NCI-H1694 (cell line): ENCODE data around the gene MTHFD1L.
A peak's percentile ranks its signal among the peaks of the same experiment; 100 is the strongest.

Source experiments
- DNase-seq: peaks from one replicate; lab custom pipeline; 2025; lab: John Stamatoyannopoulos, UW

The MTHFD1L gene

DNA sequence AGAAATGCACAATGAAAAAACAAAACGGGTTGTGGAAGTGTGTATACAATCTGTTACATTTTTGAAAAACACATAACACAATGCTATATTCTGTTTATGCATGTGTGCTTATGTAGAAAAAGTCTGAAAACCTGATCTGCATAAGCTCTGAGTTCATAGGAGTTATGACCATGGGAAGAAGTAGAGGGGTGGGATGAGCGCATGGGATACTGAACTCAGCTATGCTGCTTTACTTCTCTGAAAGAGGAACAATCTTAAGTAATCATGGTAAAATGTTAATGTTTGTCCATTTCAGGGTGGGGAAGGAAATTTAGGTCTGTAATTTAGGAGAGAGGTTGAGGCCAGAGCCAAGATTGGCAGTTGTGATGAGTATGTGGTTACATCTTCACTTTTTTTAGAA is 126.8 kb downstream of the MTHFD1L start:
- DNase-seq, result no peak

DNA sequence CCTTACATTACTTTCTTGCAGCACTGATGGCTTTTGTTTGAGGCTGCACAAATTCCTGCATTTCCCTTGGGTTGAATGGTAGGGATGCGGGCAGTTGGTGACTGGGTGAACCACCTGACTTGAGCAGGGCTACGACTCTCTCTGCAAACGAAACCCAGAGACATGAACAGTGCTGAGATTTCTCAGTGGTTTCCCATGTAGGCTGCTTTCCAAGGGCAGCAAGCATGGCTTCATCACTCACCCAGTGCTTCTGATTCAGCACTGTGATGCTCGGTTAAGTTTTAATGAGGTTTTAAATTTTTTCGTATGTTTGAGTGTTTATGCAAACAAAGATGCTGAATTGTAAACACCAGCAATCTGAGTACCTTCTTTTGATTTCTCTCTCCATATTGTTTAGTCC is 127.2 kb downstream of the MTHFD1L start:
- DNase-seq, result no peak

DNA sequence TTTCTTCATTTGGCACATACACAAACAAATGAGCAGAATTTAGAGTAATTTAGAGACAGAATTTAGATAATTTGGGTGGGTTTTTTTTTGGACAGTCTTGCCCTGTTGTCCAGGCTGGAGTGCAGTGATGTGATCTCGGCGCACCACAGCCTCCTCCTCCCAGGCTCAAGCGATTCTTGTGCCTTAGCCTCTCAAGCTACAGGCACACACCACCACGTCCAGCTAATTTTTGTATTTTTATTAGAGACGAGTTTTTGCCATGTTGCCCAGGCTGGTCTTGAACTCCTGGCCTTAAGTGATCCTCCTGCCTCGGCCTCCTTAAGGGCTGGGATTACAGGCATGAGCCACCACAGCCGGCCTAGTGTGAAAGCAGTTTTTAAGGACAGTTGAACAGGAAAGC is 127.8 kb downstream of the MTHFD1L start:
- DNase-seq, result no peak

DNA sequence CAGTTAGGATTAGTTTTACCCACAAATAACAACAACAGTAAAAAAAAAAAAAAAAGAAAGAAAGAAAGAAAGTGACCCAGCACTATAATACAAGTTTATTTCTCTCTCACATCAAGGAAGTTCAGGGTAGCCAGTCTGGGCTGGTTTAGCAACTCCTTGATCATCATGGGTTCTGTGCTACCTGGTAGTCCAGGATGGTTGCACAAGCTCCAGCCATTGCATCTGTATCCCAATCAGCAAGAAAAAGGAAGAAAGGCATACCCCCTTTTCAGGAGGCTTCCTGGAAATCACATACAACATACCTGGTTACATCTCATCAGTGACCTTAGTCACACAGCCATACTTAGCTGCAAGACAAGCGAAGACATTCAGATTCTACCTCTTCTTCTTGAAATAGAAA is 128.5 kb downstream of the MTHFD1L start:
- DNase-seq, result no peak

DNA sequence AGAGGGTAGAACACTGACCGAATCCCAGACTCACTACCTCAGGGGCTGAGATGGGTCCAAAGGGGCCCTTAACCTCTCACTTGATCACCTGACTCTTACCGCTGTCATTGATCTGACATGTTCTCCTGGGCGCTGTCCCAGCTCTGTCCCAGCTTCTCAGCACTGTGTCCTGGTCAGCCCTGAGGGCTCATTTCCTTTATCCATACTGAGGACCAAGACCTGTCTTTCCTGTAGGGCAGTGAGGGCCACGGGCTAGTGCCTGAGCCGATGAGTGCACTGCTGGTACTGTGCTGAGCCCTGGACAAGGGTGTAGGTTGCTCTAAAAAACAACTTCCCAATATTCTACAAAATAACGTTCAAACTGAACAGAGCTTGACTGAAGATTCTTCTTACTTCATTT is 131.5 kb downstream of the MTHFD1L start:
- DNase-seq, result no peak

DNA sequence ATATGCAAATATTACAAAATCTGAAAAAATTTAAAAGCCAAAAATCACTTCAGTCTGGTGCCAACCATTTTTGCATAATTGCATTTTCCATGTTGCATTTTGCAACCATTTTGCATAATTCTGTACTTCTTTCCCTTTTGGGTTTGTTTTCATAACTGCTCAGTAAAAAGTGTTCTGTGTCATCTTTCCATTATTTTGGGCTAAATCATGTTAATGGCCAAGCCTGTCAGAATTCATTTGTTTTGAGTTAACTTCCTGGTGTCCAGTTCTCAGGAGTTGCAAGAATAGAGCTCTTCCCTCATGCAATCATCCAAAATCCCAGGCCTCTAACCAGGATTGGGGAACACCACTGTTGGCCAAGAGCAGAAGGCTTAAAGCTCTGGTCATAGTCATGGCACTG is 133.6 kb downstream of the MTHFD1L start:
- no peak for DNase-seq

DNA sequence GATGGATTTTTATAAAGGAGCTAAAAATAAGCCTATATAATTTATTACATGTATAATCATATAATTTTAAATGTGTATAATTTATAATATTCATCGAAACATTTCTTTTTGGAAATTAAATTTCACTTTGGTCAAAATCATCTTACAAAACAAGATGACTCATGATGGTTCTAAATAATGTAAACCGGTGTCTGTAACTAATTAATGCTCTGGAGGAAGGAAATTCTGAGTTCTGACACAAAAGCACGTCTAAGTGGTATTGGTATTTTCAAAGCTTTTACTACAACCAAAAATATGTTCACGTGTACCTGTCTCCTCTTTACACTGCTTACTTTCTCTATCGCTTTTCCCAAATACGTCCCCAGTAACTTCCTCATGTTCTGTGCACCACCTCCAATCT is 134.1 kb downstream of the MTHFD1L start:
- no peak for DNase-seq

DNA sequence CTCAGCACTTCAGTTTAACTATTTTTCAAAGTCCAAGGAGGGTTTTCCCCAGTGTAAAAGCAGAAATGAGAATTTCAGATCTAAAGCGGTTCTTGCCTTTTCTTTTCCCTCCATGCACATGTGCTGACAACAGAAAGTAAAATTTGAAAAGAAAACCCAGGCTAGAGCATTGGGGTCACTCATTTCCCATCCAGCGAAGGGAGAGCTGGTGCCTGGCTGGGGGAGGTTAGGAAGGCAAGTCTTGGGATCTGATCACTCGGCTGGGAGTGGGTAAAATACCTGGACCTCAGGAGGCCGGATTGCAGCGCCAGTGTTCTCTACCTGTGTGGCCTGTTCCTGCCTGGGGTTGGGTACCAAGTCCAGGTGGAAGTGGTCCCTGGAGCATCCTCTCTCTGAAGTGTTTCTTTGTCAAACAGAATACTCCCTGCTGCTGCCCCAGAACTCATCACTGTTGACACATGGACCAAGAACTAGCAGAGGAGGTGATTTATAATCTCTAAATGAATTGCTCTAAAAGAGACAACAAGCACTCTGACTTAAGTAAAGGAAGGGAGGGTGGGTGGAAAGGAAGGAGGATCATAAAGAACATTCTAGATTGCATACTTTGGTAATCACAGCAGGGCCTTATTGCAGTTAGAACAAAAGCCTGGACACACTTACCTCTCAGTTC is 136.0 kb downstream of the MTHFD1L start:
- no peak for DNase-seq

DNA sequence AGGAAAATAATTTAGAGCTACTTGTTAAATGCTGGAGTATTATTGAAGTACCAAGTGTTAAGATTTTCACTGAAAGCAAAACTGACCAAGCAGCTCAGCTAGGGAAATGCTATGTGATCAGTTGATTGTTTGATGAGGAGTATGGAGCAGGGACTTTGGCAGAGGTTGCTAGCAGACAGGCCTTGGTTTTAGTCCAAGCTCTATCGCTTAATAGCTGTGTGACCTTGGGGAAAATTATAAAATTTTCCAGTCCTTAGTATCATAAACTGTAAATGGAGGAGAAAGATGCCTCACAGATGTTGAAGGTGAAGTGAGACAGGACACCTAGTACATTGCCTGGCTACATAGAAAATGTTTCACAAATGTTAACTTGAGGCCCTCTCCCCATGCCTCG is 136.6 kb downstream of the MTHFD1L start:
- no peak for DNase-seq

DNA sequence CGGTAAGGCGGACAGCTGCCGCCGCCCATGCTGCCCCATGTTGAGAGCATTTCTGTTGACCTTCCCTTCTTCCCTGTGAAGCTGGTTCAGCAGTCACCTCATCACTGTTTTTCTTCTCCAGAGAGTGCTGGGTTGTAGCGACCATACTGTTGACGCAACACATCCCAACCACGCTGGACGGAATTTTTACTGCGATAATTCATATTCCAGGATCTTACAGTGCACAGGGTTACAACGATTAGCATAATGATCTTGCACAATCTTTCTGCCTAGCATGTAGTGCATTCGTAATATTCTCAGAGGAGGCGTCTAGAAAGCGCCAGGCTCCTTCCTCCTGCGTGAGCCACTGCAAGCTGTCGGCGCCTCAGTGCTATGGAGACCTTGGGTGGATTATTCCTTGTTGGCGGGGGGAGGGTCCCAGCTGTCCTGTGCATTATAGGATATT is 137.0 kb downstream of the MTHFD1L start:
- no peak for DNase-seq

DNA sequence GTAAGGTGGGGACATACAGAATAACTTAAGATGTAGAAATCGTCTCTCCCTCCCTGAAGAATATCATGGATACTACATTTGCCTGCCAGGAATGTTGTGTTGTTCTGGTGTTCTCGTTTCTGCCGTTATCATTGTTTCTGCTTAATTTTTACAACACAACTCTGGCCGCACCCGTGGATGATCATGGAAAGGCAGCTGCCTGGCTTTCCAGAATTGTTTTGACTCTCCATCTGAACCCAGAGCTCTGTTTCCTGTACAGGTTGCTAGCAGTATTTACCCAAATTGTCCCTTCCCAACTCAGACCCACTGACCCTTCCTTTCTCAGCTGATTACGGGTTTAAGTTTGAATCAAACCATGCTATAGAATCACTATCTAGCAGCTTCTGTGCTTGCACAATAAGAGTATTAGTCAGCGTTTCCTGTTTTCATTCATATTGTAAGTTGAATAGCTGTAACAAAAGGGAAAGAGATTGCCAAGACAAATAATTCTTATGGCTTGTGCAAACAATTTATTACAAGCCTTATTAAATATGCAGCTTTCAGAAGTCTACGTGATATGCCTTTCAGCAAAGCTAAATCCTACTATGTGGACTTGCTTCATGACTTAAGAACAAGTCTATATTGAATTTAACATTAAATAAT is 139.0 kb downstream of the MTHFD1L start:
- no peak for DNase-seq

DNA sequence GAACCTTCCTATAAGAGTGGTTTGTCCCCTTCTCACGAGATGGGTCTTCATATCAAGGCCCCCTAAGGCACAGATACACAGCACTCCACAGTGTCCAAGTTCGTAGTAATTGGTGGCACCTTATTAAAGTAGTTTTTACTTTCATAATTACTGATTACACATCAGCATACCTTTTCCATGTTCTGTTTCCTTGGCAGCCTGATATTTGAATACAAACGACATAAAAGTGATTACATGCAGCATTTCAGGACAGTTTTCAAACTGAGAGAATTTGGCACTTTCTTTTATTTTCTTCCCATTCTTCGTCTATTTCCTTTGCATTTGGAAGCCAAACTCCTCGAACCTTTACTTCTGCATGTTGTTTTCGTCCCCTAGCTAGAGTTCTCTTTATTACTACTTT is 139.7 kb downstream of the MTHFD1L start:
- DNase-seq, result no peak

DNA sequence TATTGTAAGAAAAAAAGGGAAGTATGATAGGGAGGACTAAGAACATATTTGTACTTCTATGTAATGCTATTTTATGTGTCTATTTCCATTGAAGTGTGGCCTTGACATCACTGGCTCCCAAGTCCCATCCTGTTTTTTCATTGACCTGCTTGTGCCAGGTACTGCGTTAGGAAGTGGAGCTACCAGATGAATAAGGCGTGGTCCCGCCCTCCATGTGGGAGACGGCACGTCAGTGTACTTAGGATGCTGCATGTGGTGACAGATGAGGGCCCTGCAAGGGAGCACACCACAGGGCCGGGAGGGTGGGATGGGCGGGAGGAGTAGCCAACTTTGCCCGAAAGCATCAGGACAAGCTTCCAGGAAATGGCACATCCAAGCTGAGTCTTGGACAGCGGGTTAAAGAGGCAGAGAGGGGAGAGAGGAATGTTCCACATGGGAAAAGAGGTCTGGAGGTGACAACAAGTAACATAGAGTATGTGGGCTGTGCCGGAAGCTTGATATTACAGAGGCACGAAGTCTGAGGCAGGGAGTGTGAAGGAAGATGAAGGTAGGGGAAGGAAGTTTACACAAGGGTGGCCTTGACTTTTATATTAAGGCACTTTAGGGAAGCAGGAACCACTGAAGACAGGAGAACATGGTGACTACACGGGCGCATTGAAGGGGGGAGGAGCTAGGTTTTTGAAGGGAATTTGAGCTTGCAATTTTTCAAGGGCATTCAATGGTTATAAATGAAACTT is 140.6 kb downstream of the MTHFD1L start:
- no peak for DNase-seq

DNA sequence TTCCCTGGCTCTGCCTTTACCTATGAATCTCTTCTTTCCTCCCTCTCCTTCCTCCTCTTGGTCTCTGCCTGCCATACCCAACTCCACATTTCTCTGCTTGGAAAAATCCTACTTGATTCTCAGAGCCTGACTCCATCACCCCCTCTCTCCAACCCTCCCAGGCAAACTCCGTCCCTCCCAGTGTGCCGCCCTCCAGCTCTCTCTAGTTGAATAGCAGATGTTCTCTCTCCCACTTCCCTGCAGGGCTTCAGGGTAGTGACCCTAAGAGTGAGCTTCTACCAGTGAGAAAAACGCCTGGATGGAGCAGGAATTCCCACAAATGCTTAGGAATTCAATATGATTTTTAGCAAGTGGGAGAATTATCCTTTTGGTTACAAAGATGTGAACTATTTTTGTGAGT is 141.6 kb downstream of the MTHFD1L start:
- no peak for DNase-seq

DNA sequence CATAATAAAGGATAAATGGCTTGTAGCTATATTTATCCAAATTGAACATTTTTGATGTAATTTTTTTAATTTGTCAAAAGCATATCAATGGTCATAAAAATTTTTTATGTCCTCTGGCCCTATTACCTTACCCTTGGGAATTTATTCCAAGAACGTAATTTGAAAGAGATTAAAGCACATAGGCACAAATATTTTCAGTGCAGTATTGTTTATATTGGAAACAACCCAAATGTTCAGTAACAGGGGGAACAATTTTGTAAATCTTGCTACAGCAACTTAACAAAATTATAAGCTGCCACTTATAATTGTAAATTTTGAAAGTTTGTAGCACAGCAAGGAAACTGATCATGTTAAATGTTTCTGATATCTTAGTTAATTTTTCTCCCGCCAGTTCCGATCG is 142.4 kb downstream of the MTHFD1L start:
- DNase-seq, result no peak

DNA sequence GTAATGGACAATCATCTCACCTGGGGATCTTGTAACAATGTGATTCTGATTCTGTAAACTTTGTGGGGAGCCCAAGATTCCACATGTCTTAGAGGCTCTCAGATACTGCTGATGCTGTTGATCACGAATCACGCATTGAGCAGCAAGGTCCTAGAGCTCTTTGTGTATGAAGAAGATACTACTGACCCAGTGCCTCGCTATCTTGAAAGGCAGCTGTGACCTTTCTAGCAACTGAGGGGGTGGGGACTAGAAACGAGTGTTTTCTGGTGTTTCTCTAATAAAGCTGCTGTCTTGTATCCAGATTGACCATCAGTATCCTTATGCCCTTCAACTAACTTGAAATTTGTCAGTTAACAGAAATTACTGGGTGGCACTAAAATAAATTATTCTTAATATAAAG is 142.9 kb downstream of the MTHFD1L start:
- no peak for DNase-seq

DNA sequence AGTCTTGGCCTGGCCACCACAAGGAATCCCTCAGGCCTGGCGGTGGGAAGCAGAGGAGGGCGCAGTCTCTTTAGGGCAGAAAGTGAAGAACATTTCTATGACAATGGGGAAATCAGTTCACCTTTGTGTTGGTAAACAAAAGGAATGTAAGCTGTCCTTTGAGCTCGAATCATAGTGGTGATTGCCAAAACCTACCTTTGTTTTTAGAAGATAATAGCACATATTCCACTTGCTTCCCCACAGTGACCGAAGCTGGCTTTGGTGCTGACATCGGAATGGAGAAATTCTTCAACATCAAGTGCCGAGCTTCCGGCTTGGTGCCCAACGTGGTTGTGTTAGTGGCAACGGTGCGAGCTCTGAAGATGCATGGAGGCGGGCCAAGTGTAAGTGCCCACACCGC is 144.1 kb downstream of the MTHFD1L start:
- no peak for DNase-seq

DNA sequence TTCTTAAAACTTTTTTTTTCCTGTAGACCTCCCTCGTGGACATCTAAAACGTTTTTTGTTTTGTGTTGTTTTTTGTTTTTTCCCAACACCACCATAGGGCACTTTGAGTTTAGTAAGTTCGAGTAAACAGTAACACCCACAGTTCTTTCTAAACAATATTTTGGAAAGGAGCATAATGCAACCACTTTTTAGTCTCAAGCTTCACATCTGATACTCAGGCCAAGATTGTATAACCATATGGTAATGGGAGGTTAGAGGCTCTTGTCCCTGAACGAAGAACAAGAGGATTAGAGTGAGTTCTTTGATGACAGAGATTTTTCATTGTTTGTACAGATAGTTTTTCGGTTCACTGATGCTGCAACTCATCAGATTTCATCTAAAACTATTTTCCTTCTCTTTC is 144.6 kb downstream of the MTHFD1L start:
- no peak for DNase-seq

DNA sequence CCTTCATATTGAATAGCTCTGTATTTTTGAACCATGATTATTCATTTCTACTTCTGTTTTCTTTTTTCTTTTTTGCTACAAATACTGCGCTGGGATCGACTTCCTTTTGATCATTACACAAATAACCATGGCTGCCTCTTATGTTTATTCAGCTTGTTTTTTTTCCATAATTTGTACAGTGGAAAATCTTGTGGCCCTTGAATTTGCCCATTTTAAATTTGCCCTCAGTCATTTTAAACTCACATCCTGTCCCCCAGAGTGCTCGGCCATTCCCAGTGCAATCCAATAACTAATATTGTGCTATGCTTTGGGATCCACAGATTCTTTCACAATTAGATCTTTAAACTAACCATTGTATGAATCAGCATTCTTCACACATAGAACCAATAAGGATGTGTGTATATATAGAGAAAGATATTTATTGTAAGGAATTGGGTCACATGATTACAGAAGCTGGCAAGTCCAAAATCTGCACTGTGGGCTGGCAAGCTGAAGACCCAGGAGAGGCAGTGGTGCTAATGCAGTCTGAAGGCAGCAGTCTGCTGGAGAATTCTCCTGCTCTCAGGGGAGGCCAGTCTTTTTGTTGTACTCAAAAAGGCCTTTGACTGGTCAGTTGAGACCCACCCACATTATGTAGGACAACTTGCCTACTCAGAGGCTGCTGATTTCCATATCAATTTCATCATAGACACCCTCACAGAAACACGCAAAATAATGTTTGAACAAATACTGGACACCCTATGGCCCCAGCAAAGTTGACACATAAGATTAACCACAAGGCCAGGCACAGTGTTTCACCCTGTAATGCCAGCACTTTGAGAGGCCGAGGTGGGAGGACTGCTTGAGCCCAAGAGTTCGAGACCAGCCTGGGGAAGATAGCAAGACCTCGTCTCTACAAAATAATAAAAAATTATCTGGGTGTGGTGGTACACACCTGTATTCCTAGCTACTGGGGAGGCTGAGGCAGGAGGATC is 147.1 kb downstream of the MTHFD1L start:
- no peak for DNase-seq

DNA sequence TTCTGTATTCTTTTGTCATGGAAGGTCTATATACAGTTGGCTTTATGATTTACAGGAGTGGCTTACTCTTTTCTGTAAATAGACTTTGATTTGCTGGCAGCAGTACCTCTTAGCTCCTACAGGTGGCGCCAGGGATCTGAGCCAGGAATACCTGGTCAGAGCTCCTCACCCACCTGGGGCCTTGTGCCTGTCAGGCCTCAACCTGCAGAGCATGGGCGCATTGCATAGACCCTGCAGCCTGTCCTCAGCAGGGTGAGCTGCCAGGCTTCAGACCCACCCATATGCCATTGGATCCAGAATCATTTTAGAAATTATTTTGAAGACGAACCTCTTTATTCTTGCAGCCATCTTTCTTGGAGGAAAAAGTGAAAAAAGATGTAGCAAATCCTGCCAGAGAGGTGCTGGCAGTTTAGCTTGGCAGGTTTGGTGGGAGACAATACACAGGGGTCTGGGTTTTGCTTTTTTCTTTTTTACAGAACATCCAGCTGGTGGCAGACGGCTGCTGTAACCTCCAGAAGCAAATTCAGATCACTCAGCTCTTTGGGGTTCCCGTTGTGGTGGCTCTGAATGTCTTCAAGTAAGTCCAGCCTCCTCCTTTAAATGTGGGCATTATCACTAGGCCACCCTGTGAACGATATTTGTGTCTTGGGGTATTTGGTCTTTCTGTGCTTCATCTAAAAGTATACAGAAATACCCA is 149.1 kb downstream of the MTHFD1L start:
- peak; percentile 29 for DNase-seq

DNA sequence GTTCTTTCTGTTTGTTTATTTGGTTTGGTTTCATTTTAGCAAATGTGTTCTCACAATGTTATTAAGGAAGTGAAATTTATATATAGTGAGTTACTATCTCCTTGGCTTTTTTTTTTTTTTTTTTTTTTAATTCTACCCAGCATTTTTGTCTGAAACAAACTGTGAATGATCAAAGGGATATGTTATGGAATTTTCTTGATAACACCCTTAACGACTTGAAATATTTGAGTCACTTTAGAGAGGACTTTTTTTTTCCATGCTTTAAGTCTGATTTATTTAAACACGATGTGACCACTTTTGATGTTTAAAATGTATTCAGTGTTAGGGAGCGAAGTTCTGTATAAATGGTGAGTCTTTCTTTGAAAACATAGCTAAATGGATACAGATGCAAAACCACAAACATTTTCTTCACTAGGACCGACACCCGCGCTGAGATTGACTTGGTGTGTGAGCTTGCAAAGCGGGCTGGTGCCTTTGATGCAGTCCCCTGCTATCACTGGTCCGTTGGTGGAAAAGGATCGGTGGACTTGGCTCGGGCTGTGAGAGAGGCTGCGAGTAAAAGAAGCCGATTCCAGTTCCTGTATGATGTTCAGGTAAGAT is 149.7 kb downstream of the MTHFD1L start:
- no peak for DNase-seq
